Stimulated activated naive B cell treated with anti-CD40 and anti-IgM and Interleukin-4, amounts not matched to agents 10 μg/mL and 1 μg/mL and 100 μg/mL, for 72 hours (primary cell): ENCODE data around the gene TTC16.

Experiments
- ATAC-seq, 2 donors: fragments of 150-1000 bp; cut with Tn5 transposase; replicated peaks; 2 replicates each; pipeline ENCODE4 v1.10.0; 2021; ENCODE audit warnings: moderate library complexity in 1 of 2
- DNase-seq: peaks from one replicate; pipeline ENCODE4 v3.0.0; 2021
- H3K27ac Mint-ChIP-seq: one replicate; pipeline ENCODE4 v1.8.0; 2022; ENCODE audit warnings: mild to moderate bottlenecking, mixed read lengths
- H3K27me3 Mint-ChIP-seq, 2 donors: one replicate each; pipeline ENCODE4 v1.8.0; 2022; ENCODE audit warnings: mixed read lengths in 2 of 2
- H3K36me3 Mint-ChIP-seq, 2 donors: one replicate each; pipeline ENCODE4 v1.8.0; 2022; ENCODE audit warnings: mixed read lengths in 2 of 2, mild to moderate bottlenecking in 1 of 2
- H3K4me1 Mint-ChIP-seq, 2 donors: one replicate each; pipeline ENCODE4 v1.8.0; 2022; ENCODE audit warnings: mixed read lengths in 2 of 2, mild to moderate bottlenecking in 1 of 2
- H3K4me3 Mint-ChIP-seq, 2 donors: one replicate each; pipeline ENCODE4 v1.8.0; 2022; ENCODE audit warnings: mild to moderate bottlenecking in 2 of 2, mixed read lengths in 2 of 2, moderate library complexity in 1 of 2
- H3K9me3 Mint-ChIP-seq, 2 donors: one replicate each; pipeline ENCODE4 v1.8.0; 2022; ENCODE audit warnings: mixed read lengths in 2 of 2, mild to moderate bottlenecking in 1 of 2

The TTC16 gene

DNA sequence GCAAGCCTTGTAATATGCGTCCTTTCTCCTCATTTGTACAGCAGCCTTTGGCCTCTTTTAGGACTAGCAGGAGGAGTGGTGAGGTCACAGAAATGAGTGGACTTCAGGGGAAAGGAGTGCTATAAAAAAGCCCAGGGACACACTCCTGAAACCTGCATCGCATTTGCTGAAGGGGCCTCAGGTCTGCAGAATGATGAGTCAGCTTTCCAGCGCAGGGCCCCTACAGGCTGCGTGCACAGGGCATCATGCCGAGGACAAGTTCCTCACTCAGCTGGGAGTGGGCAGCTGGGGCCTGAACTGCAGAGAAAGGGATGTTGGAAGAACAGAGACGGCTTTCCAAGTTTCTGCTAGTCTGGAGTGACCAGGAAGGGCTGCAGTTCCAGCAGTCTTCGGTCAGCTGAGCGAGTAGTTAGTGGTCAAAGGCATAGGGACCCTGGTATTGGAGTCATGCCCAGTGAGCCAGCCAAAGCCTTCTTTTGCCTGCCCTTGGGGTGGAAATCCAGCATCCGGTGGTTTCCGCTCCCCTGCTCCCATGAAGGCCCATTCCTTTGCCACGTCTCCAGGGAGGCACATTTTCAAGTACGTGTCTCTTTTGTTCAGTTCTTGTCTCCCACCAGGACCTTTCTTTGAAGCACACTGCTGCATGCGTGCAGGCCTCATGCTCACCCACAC, 26.4 kb upstream of the TTC16 start:
- Mint-ChIP-seq H3K36me3 (peaks cover 9 to 12% of the 10 kb centered on the region in 2 donors), H3K4me3 (no peak overlapping the region), H3K4me1 (peaks cover 0 to 1% of the 10 kb centered on the region in 2 donors), H3K27me3 (peaks cover 0 to 5% of the 10 kb centered on the region in 2 donors), H3K9me3 (no peaks in the 10 kb centered on the region), H3K27ac (no peak overlapping the region)
- DNase-seq (no peak), ATAC-seq (no peak)

DNA sequence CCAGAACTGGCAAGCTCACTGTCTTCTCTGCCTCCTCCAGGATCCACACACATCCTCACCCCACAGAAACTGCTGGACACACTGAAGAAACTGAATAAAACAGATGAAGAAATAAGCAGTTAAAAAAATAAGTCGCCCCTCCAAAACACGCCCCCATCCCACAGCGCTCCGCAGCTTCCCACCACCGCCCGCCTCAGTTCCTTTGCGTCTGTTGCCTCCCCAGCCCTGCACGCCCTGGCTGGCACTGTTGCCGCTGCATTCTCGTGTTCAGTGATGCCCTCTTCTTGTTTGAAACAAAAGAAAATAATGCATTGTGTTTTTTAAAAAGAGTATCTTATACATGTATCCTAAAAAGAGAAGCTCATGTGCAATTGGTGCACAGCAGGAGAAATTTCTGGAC, 25.1 kb upstream of the TTC16 start:
- DNase-seq: no peak
- peaks cover 9 to 13% of the 10 kb centered on the region in 2 donors for H3K36me3 Mint-ChIP-seq
- H3K27ac Mint-ChIP-seq: no peak overlapping the region
- ATAC-seq: no peak
- H3K27me3 Mint-ChIP-seq: no peaks in the 10 kb centered on the region
- no peaks in the 10 kb centered on the region for H3K9me3 Mint-ChIP-seq
- peaks cover 0 to 1% of the 10 kb centered on the region in 2 donors for H3K4me1 Mint-ChIP-seq
- no peak overlapping the region for H3K4me3 Mint-ChIP-seq

DNA sequence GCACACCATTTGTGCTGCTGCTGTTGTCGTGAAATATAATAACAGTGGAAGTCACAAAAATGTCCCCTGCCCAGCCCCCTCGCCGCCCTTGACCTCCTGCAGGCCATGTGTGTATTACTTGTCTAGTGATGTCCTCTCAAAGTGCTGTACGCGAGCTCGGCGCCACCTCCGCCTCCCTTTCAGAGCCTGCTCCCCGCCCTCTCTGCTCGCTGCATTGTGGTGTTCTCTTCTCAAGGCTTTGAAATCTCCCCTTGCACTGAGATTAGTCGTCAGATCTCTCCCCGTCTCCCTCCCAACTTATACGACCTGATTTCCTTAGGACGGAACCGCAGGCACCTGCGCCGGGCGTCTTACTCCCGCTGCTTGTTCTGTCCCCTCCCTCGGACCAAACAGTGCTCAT, 23.8 kb upstream of the TTC16 start:
- H3K4me1 Mint-ChIP-seq: no peaks in the 10 kb centered on the region
- no peak for ATAC-seq
- no peaks in the 10 kb centered on the region for H3K27me3 Mint-ChIP-seq
- H3K36me3 Mint-ChIP-seq: peaks cover 9 to 13% of the 10 kb centered on the region in 2 donors
- DNase-seq: no peak
- H3K27ac Mint-ChIP-seq: no peak overlapping the region
- no peak overlapping the region for H3K4me3 Mint-ChIP-seq
- H3K9me3 Mint-ChIP-seq: no peaks in the 10 kb centered on the region

DNA sequence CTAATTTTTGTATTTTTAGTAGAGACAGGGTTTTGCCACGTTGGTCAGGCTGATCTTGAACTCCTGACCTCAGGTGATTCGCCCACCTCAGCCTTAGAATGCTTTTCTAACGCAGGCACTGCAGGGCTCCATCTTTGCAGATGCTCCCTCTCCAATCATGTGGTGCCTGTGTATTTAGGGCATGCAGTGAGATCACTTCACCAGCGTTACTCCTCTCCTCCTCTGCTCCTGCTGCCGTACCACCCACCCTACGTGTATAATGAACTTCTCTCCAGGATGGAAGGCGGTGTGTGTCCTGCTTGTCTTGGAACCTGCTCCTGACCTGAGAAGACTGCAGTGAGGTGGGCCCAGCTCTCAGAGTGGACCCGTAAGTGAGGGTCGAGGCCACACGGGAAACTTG, 22.7 kb upstream of the TTC16 start:
- no peaks in the 10 kb centered on the region for H3K4me1 Mint-ChIP-seq
- H3K27me3 Mint-ChIP-seq: no peaks in the 10 kb centered on the region
- no peak for ATAC-seq
- no peak overlapping the region for H3K4me3 Mint-ChIP-seq
- DNase-seq: no peak
- no peaks in the 10 kb centered on the region for H3K9me3 Mint-ChIP-seq
- H3K27ac Mint-ChIP-seq: no peak overlapping the region
- peaks cover 9 to 13% of the 10 kb centered on the region in 2 donors for H3K36me3 Mint-ChIP-seq

DNA sequence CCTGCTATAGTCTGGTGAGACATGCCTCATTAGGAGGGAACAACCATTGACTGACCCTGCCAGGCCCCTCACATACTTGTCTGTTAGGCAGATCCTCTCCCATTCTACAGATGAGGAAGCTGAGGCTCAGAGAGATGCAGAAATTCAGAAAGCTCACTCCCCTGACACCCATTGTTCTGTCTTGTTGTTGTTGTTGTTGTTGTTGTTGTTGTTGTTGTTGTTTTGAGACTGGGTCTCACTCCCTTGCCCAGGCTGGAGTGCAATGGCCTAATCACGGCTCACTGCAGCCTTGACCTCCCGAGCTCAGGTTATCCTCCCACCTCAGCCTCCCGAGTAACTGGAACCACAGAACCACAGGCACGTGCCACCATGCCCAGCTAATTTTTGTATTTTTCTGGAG, 22.2 kb upstream of the TTC16 start:
- no peak overlapping the region for H3K27ac Mint-ChIP-seq
- H3K4me3 Mint-ChIP-seq: no peak overlapping the region
- H3K36me3 Mint-ChIP-seq: peaks cover 9 to 13% of the 10 kb centered on the region in 2 donors
- H3K9me3 Mint-ChIP-seq: no peaks in the 10 kb centered on the region
- H3K27me3 Mint-ChIP-seq: no peaks in the 10 kb centered on the region
- no peaks in the 10 kb centered on the region for H3K4me1 Mint-ChIP-seq
- no peak for ATAC-seq
- no peak for DNase-seq

DNA sequence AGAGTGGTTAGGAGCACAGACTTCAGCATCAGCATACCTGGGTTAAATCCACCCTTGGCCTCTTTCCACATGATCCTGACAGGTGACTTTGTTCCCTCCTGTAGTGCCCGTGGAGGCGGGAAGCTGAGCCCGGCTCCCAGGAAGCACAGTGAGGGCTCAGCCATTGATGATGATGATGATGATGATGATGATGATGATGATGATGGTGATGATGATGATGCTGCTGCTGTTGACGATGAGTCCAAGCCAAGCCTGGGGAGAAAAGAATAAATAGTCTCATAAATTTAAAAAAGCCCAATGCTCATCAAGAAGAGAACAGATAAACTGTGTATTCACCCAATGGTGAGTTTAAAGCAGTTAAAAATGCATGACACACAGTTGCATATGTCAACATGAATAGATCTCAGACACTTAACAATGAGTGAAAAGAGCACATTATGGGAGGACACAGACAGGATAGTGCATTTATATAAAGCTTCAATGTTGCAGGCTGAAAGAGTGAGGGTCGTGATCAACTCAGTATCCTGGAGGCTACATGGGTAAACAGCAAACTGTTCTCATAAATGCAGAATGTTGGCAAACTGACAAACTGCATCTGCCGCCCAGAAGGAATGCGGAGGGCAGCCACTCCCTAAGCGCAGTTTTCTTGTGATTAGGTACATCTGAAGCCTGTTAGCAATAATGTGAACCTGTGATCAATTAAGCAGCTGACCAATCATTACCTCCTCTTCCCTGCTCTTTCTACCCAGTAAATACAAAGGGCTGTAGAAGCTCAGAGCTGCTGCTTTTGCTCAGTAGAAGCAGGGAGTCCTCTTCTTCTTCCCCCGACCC, 20.8 kb upstream of the TTC16 start:
- Mint-ChIP-seq H3K27me3 (no peaks in the 10 kb centered on the region), H3K4me1 (peaks cover 8 to 13% of the 10 kb centered on the region in 2 donors), H3K36me3 (peaks cover 13 to 14% of the 10 kb centered on the region in 2 donors), H3K27ac (no peak overlapping the region), H3K4me3 (no peak overlapping the region), H3K9me3 (no peaks in the 10 kb centered on the region)
- ATAC-seq (no peak), DNase-seq (no peak)

DNA sequence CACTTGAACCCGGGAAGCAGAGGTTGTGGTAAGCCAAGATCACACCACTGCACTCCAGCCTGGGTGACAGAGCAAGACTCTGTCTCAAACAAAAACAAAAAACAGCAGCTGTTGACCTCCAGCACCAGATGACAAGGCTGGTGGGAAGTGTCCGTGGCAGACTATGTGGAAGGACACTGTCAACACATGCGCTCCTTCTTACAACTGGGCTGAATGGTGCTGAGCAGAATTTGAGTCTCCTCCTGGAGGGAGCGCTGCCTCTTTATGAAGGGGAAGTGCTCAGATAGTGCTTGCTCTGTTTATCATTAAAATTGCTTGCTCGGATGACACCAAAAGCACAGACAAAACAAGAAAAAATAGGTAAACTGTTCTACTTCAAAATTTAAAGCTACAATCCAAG, 18.3 kb upstream of the TTC16 start:
- DNase-seq: no peak
- Mint-ChIP-seq H3K4me1 (peaks cover 11 to 17% of the 10 kb centered on the region in 2 donors), H3K27ac (no peak overlapping the region), H3K27me3 (no peaks in the 10 kb centered on the region), H3K36me3 (peaks cover 10 to 14% of the 10 kb centered on the region in 2 donors), H3K4me3 (no peak overlapping the region), H3K9me3 (no peaks in the 10 kb centered on the region)
- ATAC-seq: no peak

DNA sequence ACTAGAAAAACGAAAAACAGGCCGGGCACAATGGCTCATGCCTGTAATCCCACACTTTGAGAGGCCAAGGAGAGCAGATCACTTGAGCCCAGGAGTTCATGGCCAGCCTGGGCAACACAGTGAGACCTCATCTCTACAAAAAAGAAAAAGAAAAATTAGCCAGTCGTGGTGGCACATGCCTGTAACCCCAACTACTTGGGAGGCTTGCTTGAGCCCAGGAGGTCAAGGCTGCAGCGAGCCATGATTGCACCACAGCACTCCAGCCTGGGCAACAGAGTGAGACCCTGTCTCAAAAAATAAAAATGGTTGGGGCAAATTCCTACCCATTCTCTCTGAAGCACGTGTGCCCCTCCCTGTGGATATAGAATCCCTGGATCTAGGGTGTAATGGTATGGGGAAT, 17.5 kb upstream of the TTC16 start:
- no peak for DNase-seq
- peaks cover 11 to 17% of the 10 kb centered on the region in 2 donors for H3K4me1 Mint-ChIP-seq
- no peaks in the 10 kb centered on the region for H3K9me3 Mint-ChIP-seq
- no peak overlapping the region for H3K27ac Mint-ChIP-seq
- H3K27me3 Mint-ChIP-seq: no peaks in the 10 kb centered on the region
- no peak overlapping the region for H3K4me3 Mint-ChIP-seq
- ATAC-seq: no peak
- H3K36me3 Mint-ChIP-seq: peaks cover 10 to 14% of the 10 kb centered on the region in 2 donors

DNA sequence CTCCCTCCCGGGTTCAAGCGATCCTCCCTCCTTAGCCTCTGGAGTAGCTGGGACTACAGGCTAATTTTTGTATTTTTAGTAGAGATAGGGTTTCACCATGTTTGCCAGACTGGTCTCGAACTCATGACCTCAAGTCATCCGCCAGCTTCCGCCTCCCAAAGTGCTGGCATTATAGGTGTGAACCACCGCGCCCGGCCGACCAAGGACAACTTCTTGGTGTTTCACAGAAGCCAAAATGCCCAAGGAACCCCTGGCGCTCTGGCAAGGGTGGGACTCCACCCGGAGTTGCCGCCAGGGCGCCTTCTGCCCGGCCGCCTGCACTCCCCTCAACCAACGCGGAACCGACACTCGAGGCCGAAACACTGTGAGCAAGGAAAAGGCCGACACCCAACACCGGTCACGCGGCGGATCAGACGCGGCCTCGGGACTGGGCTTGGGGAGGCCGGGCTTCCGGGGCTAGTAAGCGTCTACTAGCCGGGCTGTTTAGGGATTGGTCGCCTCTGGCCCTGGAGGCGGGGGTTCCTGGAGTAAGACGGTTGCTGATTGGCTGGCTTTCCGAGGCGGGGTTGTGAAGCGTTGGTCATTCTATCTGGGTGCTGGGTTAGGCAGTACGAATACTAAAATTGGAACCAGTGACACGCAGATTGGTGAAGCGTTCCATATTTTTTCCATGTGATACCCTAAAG, 16.8 kb upstream of the TTC16 start:
- DNase-seq (peak; percentile 89), ATAC-seq (peak; percentile 99 to 100)
- Mint-ChIP-seq H3K4me3 (peak overlapping the region; percentile 79 to 82), H3K4me1 (peaks cover 11 to 17% of the 10 kb centered on the region in 2 donors), H3K36me3 (peaks cover 5 to 9% of the 10 kb centered on the region in 2 donors), H3K9me3 (no peaks in the 10 kb centered on the region), H3K27ac (peak overlapping the region; percentile 92), H3K27me3 (no peaks in the 10 kb centered on the region)

DNA sequence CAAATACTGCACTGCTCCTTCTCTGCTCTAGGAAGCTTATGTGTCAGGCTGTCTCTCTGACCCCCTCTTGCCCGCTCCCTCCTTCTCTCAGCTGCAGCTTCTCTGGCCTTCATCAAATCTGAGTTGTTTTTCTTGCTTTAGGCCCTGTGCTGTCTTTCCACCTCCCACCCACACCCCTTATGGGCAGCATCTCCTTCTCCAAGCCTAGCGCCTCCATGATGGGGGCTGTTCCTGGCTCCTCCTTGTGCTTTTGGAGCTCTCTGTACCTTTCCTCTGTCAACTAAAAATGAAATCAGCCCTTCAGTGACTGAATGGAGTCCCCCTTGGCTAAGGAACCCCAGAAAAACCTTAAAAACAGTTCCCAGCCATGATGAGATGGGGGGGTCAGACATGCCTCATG, 15.7 kb upstream of the TTC16 start:
- Mint-ChIP-seq H3K4me1 (peaks cover 11 to 17% of the 10 kb centered on the region in 2 donors), H3K27ac (peak overlapping the region; percentile 72), H3K27me3 (no peaks in the 10 kb centered on the region), H3K4me3 (peak overlapping the region in 1 of 2 donors; percentile 51), H3K36me3 (peaks cover 2 to 5% of the 10 kb centered on the region in 2 donors), H3K9me3 (no peaks in the 10 kb centered on the region)
- ATAC-seq (no peak), DNase-seq (no peak)

DNA sequence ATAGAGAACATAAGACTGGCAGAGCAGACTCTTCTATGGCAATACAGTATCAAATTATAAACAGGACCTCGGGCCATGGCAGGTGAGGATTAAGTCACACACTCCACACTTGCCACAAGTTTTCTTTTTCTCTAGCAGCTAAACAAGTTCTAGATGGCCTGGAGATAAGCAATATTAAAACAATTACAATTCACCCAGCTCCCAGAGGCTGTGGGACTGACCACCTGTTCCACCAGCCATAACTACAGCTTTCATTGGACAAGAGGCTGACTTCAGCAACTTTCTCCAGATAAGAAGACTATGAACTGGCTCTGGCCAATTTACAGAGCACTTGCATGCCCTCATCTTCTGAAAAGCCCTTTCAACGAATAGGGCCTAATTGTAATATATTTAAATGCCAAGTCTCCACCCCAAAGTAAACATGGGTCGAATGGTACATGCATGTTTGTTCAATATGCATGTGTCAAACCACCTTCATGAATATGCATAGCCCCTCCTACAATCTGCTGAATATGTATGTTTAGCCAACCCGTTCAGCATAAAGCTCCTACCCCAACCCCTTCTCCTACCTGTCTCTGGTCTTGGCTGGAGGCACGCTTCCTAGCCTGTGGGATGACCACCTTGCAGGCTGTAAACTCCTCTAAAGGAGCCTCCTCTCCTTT, 15.2 kb upstream of the TTC16 start:
- Mint-ChIP-seq H3K4me3 (no peak overlapping the region), H3K9me3 (no peaks in the 10 kb centered on the region), H3K27me3 (no peaks in the 10 kb centered on the region), H3K36me3 (peaks cover 2 to 5% of the 10 kb centered on the region in 2 donors), H3K4me1 (peaks cover 11 to 17% of the 10 kb centered on the region in 2 donors), H3K27ac (no peak overlapping the region)
- DNase-seq (no peak), ATAC-seq (no peak)

DNA sequence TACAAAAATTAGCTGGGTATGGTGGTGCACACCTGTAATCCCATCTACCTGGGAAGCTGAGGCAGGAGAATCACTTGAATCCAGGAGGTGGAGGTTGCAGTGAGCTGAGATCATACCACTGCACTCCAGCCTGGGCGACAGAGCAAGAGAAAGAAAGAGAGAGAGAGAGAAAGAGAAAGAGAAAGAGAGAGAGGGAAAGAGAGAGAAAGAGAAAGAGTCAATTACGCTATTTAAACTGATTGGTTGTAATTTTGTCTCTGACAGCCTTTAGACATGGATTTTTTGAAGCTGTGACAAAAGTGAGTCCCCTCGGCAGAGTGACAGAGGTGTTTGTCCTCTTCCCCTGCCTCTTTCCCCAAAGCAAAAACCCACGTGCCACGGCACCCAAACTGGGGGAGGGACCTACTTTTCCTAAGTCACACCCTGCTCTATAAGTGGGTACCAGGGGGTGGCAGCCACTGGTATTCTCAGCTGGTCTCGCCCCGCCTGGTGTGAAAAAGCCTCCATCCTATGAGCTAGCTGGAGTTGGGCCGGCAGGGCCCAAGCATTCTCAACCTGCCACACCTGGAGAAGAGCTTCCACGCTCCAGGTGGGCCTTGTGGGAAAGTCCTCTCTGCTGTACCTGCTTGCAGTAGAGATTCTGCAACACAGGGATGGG, 12.5 kb upstream of the TTC16 start:
- no peak for DNase-seq
- Mint-ChIP-seq H3K36me3 (peaks cover 2 to 6% of the 10 kb centered on the region in 2 donors), H3K4me3 (no peak overlapping the region), H3K4me1 (peaks cover 16 to 29% of the 10 kb centered on the region in 2 donors), H3K9me3 (no peaks in the 10 kb centered on the region), H3K27ac (no peak overlapping the region), H3K27me3 (no peaks in the 10 kb centered on the region)
- no peak for ATAC-seq

DNA sequence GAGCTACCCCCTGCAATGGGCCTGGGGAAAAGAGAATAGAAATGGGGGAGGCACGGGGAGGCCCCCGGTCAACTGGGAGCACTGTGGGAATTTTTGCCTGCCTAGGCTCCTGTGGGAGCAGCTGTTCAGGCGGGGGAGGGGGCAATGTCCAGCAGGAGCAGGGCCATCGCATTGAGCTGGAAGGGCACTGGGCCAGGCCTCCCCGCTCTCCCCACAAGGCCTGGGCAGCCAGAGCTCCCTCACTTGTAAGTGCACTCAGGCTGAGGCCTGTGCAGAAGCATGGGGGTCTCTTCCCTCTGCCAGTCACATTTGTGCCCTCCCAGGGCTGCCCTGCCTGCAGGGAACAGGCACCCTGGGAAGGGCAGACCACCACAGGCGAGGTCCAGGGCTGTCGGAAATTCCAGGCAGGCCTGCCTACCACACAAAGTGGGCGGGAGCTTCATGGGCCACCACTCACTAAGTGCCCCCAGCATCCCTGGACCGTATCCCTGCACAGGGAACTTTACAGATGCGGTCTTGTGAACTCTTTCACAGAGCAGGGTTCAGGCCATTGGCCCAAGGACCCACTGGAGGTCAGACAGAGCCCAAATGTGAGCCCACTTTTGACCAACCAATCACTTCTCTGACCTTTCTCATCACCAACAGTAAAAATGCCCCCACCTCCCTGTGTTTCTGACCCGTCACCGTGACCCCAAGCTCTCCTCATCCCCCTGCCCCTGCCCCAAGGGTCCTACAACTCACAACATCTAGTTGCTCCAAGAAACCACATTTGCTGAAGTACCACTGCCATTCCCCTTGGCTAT, 10.1 kb upstream of the TTC16 start:
- no peaks in the 10 kb centered on the region for H3K27me3 Mint-ChIP-seq
- no peaks in the 10 kb centered on the region for H3K9me3 Mint-ChIP-seq
- H3K27ac Mint-ChIP-seq: no peak overlapping the region
- peaks cover 4 to 18% of the 10 kb centered on the region in 2 donors for H3K4me1 Mint-ChIP-seq
- ATAC-seq (no peak), DNase-seq (no peak)
- H3K4me3 Mint-ChIP-seq: no peak overlapping the region
- H3K36me3 Mint-ChIP-seq: peaks cover 9 to 17% of the 10 kb centered on the region in 2 donors
